Esophagus (tissue), 2 donors: ENCODE data around the gene EHBP1. TPM values are rescaled to one million over a fixed set of nuclear protein-coding genes. Genes with fewer than 3 reads are reported as not detected.

Source experiments
- H3K27ac ChIP-seq, 2 donors: one replicate each; pipeline ENCODE4 v1.5.1; 2013; ENCODE audit warnings: low read depth in 2 of 2, mild to moderate bottlenecking in 2 of 2, inconsistent platforms in 1 of 2, low read length in 1 of 2, moderate library complexity in 1 of 2
- H3K27me3 ChIP-seq, 2 donors: one replicate each; pipeline ENCODE4 v1.6.1; 2013; ENCODE audit warnings: low read length in 2 of 2, control low read depth in 1 of 2, mild to moderate bottlenecking in 1 of 2; ENCODE audit not compliant: insufficient read depth in 2 of 2, control insufficient read depth in 1 of 2
- H3K36me3 ChIP-seq, 2 donors: one replicate each; pipeline ENCODE4 v1.6.1; 2013; ENCODE audit warnings: low read length in 1 of 2; ENCODE audit not compliant: control insufficient read depth in 2 of 2, insufficient read depth in 2 of 2
- H3K4me1 ChIP-seq, 2 donors: one replicate each; pipeline ENCODE4 v1.6.1; 2013; ENCODE audit warnings: low read length in 1 of 2; ENCODE audit not compliant: control insufficient read depth in 2 of 2, insufficient read depth in 2 of 2
- H3K4me3 ChIP-seq, 2 donors: one replicate each; pipeline ENCODE4 v1.5.1; 2013; ENCODE audit warnings: low read length in 2 of 2, mild to moderate bottlenecking in 2 of 2, low read depth in 1 of 2, moderate library complexity in 1 of 2
- H3K9me3 ChIP-seq, 2 donors: one replicate each; pipeline ENCODE4 v1.6.1; 2013; ENCODE audit warnings: mild to moderate bottlenecking in 2 of 2, low read depth in 1 of 2, low read length in 1 of 2, moderate library complexity in 1 of 2; ENCODE audit not compliant: control insufficient read depth in 2 of 2, insufficient read depth in 1 of 2
- WGBS, 2 donors: extraction: QIAGEN DNeasy Blood & Tissue Kit; methylation state at CpG; one replicate each; pipeline ENCODE4 v1.1.7; 2013; 5-methylcytosine and 5-hydroxymethylcytosine counted together
- polyA plus RNA-seq, 2 donors: library from polyadenylated mRNA; stranded (reverse); fragments of 200-250 nt; gene quantifications; one replicate each; pipeline ENCODE4 v1.2.3, GENCODE V29; 2013
- donor health status: healthy with polysubstance abuse.
- donor health status: Bipolar disorder and iron deficiency.

The EHBP1 gene
- polyA plus RNA-seq, 2 donors, result 14.1 to 28.9 TPM

DNA sequence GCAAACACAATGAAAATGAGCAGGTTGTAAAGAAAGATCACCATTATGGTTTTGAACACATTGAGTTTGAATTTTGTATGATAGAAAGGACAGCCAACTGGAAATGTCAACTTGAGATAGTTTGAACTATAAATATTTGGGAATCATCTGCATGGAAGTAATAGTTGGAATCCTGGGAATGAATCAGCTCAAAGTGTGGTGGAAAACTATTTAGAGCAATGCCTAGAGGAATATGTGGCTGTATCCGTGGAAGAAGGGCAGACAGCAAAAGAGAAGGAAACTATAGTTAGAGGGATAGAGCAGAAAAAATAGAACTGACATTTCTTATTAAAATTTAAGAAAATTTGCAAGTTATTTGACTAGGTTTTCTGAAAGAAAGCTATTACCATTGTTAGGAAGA lies 232.6 kb downstream of the EHBP1 start:
- Histone ChIP-seq H3K27me3 (no peaks in the 10 kb centered on the region), H3K4me1 (no peaks in the 10 kb centered on the region), H3K36me3 (no peaks in the 10 kb centered on the region), H3K27ac (no peak overlapping the region), H3K4me3 (no peak overlapping the region), H3K9me3 (no peaks in the 10 kb centered on the region)
- 69 to 76% methylated on average over 1 of the region's 1 CpG for WGBS, 2 donors

DNA sequence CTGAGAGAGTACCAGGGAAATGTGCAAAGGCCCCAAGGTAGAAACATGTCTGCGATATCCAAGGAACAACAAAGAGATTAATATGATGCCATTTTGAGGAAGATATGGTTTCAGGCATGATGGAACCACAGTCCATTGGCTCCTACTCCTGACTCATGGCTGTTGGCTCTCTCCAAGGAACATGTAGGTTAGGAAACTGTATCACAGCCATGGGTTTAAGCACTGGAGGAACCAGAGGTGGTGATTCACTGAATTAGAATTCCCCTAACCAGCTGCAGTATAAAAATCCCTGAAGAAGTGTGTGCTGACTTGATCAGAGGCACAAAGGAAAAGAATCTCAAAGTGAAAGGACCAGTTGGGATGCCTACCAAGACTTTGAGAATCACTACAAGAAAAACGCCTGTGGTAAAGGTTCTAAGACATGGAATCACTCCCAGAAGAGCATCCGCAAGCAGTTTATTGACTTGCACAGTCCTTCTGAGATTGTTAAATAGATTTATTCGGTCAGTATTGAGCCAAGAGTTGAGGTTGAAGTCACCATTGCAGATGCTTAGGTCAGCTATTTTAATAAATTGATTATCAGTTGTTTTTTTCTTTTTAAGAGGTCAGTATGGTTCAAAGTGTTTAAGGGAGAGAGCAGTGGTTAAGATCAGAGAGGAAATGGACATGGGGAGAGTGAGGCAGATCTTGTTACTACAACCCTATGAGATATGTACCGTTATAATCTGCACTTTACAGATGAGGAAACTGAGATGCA lies 234.4 kb downstream of the EHBP1 start:
- WGBS, 2 donors, result 83 to 85% methylated on average over 5 of the region's 5 CpGs
- Histone ChIP-seq H3K9me3 (no peaks in the 10 kb centered on the region), H3K4me3 (no peak overlapping the region), H3K4me1 (no peaks in the 10 kb centered on the region), H3K27ac (no peak overlapping the region), H3K27me3 (no peaks in the 10 kb centered on the region), H3K36me3 (no peaks in the 10 kb centered on the region)

DNA sequence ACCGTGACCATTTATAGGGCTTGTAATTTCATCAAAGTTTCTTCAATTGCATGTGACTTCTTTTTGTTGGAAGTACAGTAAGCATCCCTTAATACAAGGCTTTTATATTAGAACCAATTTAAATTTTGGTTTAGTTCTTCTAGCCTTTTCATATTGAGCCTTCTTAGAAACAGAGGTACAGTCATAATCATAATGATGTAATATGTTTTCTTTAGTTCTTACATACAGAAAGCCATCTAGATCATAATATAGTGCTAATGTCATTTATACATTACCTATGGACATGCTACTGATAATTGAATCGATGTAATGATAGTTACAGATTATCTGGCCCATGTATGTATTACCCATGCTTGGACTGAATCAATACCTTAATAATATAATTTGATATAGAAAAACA lies 235.2 kb downstream of the EHBP1 start:
- Histone ChIP-seq H3K4me3 (no peak overlapping the region), H3K27ac (no peak overlapping the region), H3K9me3 (no peaks in the 10 kb centered on the region), H3K4me1 (no peaks in the 10 kb centered on the region), H3K36me3 (no peaks in the 10 kb centered on the region), H3K27me3 (no peaks in the 10 kb centered on the region)
- 90 to 91% methylated on average over 2 of the region's 2 CpGs for WGBS, 2 donors

DNA sequence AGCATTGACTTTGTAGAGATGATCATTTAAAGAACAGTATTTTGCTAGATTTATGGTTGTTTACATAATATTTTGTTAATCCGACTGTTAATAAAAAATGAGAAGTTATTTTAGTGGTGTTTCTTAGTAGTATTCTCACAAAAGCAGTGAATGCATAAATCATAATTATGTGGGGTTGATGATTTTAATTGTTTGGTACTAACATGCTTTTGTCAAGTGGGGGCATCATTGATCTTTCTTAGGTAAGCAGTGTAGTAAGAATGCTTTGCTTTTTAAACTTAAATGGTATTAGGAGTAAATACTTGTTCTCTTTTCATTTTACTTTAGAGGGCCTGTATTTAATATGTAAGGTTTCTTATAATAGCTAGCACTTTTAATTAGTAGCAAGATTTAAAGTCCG lies 235.9 kb downstream of the EHBP1 start:
- Histone ChIP-seq H3K36me3 (no peaks in the 10 kb centered on the region), H3K27me3 (no peaks in the 10 kb centered on the region), H3K9me3 (no peaks in the 10 kb centered on the region), H3K4me3 (no peak overlapping the region), H3K4me1 (no peaks in the 10 kb centered on the region), H3K27ac (no peak overlapping the region)
- 88 to 92% methylated on average over 2 of the region's 2 CpGs for WGBS, 2 donors

DNA sequence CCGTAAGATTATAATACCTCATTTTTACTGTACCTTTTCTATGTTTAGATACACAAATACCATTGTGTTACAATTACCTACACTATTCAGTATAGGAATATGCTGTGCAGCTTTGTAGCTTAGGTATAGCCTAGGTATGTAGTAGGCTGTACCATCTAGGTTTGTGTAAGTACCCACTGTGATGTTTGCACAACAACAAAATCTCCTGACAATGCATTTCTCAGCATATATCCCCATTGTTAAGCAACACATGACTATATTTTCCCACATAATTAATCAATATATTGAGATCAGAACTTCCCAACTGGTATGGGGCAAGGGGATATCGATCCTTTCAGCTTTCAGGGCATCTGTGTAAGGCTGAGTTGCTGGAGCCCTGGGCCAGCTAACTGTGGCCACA lies 238.8 kb downstream of the EHBP1 start:
- no peaks in the 10 kb centered on the region for H3K4me1 ChIP-seq
- no peak overlapping the region for H3K4me3 ChIP-seq
- H3K27me3 ChIP-seq, result no peaks in the 10 kb centered on the region
- no peaks in the 10 kb centered on the region for H3K36me3 ChIP-seq
- H3K27ac ChIP-seq, result no peak overlapping the region
- 94 to 97% methylated on average over 2 of the region's 2 CpGs for WGBS, 2 donors
- no peaks in the 10 kb centered on the region for H3K9me3 ChIP-seq

DNA sequence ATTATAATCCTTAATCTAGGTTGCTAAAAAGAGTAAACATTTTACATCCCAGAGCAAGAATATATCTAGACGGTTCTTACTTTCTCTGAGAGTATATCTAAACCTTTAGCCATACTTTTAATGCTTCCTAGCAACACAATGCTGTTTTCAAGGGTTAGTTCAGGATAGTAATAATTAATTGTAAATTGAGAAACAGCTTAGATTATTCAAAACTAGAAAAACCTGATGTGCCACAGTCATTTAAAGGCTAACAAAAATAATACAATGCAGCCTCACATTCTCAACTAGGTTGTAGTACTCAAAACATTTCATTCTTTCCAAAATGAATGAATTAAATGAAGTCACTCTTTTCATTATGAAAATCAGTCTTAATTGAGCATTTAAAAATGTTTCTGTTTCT lies 241.9 kb downstream of the EHBP1 start:
- Histone ChIP-seq H3K27ac (no peak overlapping the region), H3K4me3 (no peak overlapping the region), H3K27me3 (no peaks in the 10 kb centered on the region), H3K36me3 (no peaks in the 10 kb centered on the region), H3K4me1 (no peaks in the 10 kb centered on the region), H3K9me3 (no peaks in the 10 kb centered on the region)
- 40 to 58% methylated on average over 1 of the region's 1 CpG for WGBS, 2 donors

DNA sequence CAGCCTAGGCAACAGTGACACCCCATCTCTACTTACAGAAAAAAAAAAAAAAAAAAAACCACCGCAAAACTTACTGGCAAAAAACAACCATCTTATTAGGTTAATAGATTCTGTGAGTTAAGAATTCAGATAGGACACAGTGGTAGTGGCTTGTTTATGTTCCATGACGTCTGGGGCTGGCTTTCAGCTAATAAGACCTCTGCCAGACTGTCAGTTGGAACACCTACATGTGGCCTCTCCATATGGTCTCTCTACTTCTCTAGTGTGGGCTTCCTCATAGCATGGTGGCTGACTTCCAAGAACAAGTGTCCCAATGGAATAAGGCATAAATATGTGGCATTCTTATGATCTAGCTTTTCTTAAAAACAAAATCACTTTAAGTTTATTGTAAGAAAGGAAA lies 251.1 kb downstream of the EHBP1 start:
- Histone ChIP-seq H3K27ac (no peak overlapping the region), H3K4me1 (no peaks in the 10 kb centered on the region), H3K36me3 (peaks cover 0 to 4% of the 10 kb centered on the region in 2 donors), H3K9me3 (no peaks in the 10 kb centered on the region), H3K4me3 (no peak overlapping the region), H3K27me3 (no peaks in the 10 kb centered on the region)
- 86 to 88% methylated on average over 2 of the region's 2 CpGs for whole genome bisulfite sequencing, 2 donors

DNA sequence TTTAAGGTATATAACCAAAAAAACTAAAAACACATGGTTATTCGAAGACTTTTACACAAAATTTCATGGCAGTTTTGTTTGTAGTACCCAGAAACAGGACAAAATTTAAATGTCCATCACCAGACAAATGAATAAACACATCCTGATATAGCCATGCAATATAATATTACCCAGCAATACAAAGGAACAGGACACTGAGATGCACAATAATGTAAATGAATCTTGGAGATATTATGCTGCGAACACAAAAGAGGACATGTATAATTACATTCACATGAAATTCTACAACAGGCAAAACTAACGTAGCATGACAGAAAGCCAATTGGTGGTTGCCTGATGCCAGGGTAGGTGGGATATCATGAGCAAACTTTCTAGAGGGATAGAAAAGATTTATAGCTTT lies 252.7 kb downstream of the EHBP1 start:
- H3K9me3 ChIP-seq, result no peaks in the 10 kb centered on the region
- peaks cover 0 to 4% of the 10 kb centered on the region in 2 donors for H3K36me3 ChIP-seq

DNA sequence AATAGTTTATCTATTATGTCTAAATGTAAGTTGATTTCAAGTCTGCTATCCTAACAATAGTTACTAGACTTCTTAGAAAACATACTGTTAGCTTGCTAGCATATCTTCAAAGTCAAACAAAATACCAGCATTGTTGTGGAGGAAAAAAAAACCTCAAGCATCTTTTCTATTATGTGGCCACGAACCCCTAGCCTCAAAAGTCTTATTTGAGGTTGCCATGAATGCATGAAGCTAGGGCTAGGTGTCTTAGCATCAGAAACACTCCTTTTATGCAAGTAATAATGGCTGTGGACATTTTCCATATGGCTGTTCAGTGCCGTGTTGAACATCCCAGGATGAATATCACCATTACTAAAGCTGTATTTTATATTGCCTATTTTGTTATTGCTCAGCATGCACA lies 258.5 kb downstream of the EHBP1 start:
- 85 to 88% methylated on average over 2 of the region's 2 CpGs for WGBS, 2 donors
- H3K36me3 ChIP-seq, result peaks cover 0 to 2% of the 10 kb centered on the region in 2 donors
- no peaks in the 10 kb centered on the region for H3K27me3 ChIP-seq
- no peaks in the 10 kb centered on the region for H3K9me3 ChIP-seq
- no peak overlapping the region for H3K4me3 ChIP-seq
- no peak overlapping the region for H3K27ac ChIP-seq
- no peaks in the 10 kb centered on the region for H3K4me1 ChIP-seq

More for the DNA sequence above, 252.7 kb downstream of the EHBP1 start:
- Histone ChIP-seq H3K4me1 (no peaks in the 10 kb centered on the region), H3K4me3 (no peak overlapping the region), H3K27me3 (no peaks in the 10 kb centered on the region), H3K27ac (no peak overlapping the region)
- 97 to 98% methylated on average over 3 of the region's 3 CpGs for WGBS, 2 donors

DNA sequence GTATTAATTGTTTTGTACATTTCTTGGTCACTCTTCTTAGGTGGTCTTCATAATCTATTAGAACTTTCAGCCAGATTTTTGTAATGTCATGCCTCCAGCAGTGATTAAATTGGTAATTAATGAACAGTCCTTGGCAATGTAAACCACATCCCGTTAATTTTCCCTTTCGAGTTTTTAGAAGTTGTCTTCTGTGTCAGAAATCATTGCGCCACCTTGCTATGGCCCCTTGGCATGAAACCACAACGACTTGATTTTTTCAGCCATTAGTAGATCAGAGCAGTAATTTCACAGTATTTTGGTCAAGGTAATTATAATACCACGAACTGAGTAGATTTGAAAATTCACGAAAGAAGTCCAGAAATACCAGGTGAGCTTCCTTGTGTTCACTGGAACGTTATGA lies 259.2 kb downstream of the EHBP1 start:
- no peak overlapping the region for H3K4me3 ChIP-seq
- H3K4me1 ChIP-seq, result no peaks in the 10 kb centered on the region
- peaks cover 0 to 2% of the 10 kb centered on the region in 2 donors for H3K36me3 ChIP-seq
- H3K9me3 ChIP-seq, result no peaks in the 10 kb centered on the region
- H3K27ac ChIP-seq, result no peak overlapping the region
- H3K27me3 ChIP-seq, result no peaks in the 10 kb centered on the region
- 86% methylated on average over 7 of the region's 7 CpGs for WGBS, 2 donors
